HG02970 (cell line): ENCODE results near the gene CGRRF1.

ENCODE experiments used
- ATAC-seq: cut with Tn5 transposase; IDR thresholded peaks from one replicate; pipeline ENCODE4 v1.9.1; 2021; ENCODE audit warnings: mild to moderate bottlenecking, moderate library complexity, moderate number of reproducible peaks; ENCODE audit not compliant: unreplicated experiment, low FRiP score

The CGRRF1 gene

DNA sequence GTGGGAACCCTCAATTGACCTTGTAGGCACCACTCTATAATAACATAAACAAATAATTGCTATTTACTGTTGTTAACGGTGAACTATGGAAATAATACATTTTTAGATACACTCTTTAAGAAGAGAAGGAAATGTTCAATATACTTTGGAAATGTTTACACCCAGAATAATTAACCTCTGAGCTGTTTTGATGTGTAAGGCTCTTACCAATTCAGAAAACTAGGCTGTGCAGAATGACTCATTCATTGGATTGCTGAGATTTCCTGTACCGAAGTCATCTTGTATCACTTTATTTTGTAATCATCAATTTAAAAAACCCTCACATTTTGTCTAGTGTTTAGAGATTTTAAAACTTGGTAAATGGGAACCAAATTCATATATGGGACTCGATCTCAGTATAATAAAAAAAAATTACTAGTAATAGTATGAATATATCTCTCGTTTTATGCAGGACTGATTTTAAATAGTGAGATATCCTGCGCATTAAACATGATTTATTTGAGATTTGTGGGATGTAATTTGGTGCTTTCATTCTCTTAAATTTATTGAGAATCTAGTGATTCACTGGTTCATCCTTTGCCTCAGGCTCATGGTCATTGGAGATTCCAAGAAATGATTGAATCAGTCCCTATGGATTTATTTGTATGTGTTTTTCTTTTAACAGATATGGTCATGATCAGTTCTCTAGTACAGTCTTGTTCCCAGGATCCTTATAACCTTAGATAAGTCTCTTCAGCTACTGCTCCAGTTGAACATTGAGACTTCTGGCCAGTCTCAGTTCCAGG is 61.1 kb downstream of the CGRRF1 start:
- ATAC-seq = no peak

DNA sequence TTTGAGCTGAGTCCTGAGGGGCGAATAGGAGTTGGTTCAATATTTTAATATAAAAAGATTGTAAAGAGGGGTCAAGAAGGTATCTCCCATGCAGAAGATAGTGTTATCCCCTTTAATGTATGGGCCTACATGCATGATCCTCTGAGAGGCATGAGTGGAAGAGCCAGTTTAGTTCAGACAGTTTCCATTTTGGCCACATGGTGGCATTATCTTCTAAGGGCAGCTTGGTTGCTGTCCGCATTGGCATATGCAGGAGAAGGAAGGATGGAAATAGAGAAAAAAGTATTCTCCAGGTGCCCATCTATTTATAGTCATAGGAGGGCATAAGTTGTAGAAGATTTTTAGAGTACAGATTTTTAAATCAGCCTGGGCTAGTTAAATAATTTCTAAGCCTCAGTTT is 62.6 kb downstream of the CGRRF1 start:
- ATAC-seq = no peak

DNA sequence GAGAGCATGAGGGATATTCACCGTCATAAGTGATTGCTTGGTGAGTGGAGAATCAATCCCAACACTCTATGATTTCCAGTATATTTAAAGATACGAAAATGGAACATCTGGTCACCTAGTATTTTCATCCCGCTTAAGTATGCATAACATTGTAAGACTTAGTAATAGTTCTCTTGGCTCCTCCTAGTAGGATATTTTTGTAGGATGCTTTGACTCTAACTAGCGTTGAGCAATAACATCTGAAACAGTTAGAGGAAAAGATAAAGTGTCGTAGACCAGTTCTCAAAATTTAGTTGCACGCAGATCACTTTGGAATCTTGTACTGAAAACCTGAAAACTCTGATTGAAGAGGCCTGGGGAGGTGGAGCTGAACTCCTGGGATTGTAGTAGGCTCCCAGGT is 64.8 kb downstream of the CGRRF1 start:
- ATAC-seq = no peak

DNA sequence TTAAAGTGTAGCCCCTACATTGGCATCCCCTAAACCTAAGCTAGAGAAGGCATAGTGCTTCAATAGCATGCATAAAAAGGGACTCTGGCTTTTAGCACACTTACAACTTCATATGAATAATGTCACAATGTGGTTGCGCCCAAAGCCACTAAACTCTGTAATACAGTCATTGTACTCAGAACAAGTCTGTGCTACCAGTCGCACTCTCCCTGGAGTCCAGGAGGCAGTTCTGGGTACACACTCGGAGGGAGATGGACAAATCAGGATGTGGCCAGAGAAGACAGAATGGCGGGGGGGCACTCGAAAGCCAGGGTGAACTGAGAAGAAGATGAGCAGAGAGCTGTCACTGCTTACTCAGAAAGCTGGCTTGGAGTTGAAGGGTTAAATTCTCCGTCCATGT is 67.8 kb downstream of the CGRRF1 start:
- ATAC-seq = no peak

DNA sequence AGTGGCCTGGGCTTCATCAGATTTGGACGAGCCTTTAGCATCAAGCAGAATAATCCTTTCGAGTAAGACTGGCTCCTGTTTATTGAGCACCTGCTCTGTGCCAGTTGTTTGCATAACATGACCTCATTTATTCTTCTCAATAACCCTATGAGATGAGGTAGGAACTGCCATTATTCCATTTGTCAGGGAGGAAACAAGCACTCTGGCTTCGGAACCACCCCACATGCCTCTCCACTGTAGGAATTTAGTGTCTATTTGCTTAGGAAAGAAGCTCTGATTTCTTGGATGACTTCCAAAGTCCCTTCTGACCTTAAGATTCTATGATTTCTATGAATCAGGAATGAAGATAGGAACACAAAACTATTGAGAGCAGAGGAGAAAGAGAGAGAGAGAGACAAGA is 68.3 kb downstream of the CGRRF1 start:
- ATAC-seq = no peak

DNA sequence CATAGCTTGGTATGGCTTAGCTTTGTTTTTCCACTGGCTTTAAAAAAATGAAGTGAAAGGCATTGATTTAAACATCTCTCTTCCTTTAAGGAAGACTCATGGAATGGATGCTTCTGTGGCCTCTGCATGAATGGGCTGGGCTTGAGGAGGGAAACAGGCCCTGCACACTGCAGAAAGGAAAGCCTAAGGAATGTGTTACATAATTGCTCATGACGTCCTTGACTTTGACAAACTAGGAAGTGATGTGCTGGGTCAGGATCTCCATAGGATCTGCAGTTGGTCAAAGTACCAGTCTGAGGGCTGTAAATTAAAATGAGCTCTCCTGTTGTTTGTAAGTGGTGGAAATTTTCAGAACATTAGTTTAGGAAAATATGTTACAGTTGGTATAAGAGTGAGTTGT is 69.9 kb downstream of the CGRRF1 start:
- no peak for ATAC-seq

DNA sequence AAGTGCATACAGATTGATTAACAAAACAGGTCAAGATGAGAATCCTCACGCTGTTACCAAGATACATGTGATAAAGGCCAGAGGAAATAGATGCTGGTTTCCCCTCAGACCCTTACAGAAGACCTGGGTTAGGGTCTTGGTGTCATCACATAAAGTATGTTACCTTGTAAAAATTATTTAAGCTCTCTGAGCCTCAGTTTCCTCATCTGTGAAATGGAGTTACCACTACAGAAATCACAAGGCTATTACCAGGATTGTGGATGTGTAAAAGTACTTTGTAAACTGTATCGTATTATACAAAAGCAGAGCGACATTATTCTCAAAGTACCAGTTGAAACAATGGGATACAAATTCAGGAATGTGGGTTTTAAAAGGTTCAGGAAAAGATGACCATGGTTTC is 71.2 kb downstream of the CGRRF1 start:
- no peak for ATAC-seq

DNA sequence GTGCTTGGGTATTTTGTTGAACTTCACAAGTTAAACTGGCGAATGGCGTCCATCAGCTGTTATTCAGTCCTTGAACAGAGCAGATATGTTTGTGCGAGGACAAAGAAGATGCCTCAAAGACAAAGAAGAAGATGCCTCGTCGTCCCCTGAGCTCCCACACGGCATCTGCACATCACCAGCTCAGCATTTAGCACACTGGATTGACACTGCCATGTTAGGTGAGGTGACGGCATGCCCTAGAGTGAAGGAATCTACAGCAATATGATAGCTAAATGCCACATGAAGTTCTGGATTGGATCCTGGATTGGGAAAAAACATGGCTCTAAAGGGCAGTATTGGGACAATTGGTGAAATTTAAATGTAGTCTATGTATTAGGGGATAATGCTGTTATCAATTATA is 72.6 kb downstream of the CGRRF1 start:
- ATAC-seq = no peak

DNA sequence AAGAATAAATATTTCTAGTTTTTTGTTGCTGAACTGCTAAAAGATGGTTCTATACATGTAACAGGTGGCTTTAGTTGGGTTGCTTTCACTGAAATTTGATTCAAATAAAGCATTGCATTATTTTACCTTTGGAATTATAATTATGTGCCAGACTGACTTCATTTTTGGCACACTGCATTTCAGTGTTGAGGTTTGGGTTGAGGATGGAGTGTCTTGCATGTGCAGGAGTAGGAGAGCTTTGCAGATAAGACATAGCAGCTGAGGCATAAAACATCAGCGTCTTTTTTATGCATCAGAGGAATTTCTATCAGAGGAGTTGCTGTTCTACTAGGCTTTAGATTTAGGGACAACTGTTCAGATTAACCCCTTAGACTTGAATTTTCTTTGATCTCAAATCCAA is 74.4 kb downstream of the CGRRF1 start:
- ATAC-seq = no peak

DNA sequence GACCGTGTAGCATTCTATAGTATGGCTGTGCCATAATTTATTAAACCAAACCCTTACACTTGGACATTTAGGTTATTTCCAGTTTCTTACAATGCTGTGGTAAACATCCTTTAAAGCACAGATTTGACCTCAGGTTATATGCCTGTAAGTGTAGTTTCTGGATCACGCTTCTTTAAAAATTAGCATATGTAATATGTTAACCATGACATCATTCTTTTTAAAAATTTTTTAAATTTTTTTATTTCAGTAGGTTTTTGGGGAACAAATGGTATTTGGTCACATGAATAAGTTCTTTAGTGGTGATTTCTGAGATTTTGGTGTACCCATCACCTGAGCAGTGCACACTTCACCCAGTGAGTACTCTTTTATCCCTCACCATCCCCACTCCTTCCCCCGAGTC is 75.5 kb downstream of the CGRRF1 start:
- ATAC-seq = no peak
